ENCODE data around the gene GCNT2.
"Not testable (repeated sequence)": the region's sequence is repeated elsewhere in the genome, so short reads cannot be mapped to it uniquely, and the experiment has no call there.

GCNT2 gene

GRCh38 chr6:10552270-10552810 is 31.2 kb downstream of the GCNT2 start:
- no peak for DNase-seq

- DNase-seq: no peak
Measured at GRCh38 chr6:10553871-10554270, 32.7 kb downstream of the GCNT2 start.

GRCh38 chr6:10554826-10555225 is 33.7 kb downstream of the GCNT2 start:
- no peak for DNase-seq

GRCh38 chr6:10555625-10556309 is 34.6 kb downstream of the GCNT2 start:
- DNase-seq: no peak

GRCh38 chr6:10556589-10556988 is 35.4 kb downstream of the GCNT2 start:
- no peak for DNase-seq

GRCh38 chr6:10556992-10557391 is 35.8 kb downstream of the GCNT2 start:
- DNase-seq: no peak

GRCh38 chr6:10557913-10558312 is 36.8 kb downstream of the GCNT2 start:
- no peak for DNase-seq

GRCh38 chr6:10558565-10558964 is 37.4 kb downstream of the GCNT2 start:
- DNase-seq: no peak

GRCh38 chr6:10559522-10560152 is 38.5 kb downstream of the GCNT2 start:
- DNase-seq: no peak

- no peak for DNase-seq
Measured at GRCh38 chr6:10561611-10562199, 40.6 kb downstream of the GCNT2 start.

- DNase-seq: no peak
Measured at GRCh38 chr6:10564975-10565673, 44.0 kb downstream of the GCNT2 start.

GRCh38 chr6:10565913-10566312 is 44.8 kb downstream of the GCNT2 start:
- DNase-seq: no peak

GRCh38 chr6:10567256-10568026 is 46.3 kb downstream of the GCNT2 start:
- DNase-seq: no peak

GRCh38 chr6:10569392-10570127 is 48.4 kb downstream of the GCNT2 start:
- DNase-seq: no peak

- DNase-seq: not testable (repeated sequence)
Measured at GRCh38 chr6:10575519-10575918, 54.4 kb downstream of the GCNT2 start.

GRCh38 chr6:10576226-10576625 is 55.1 kb downstream of the GCNT2 start:
- DNase-seq: no peak

GRCh38 chr6:10577112-10577511 is 56.0 kb downstream of the GCNT2 start:
- DNase-seq: no peak

- DNase-seq: no peak
Measured at GRCh38 chr6:10578723-10579122, 57.6 kb downstream of the GCNT2 start.

GRCh38 chr6:10579803-10580202 is 58.7 kb downstream of the GCNT2 start:
- DNase-seq: no peak

GRCh38 chr6:10580570-10580969 is 59.4 kb downstream of the GCNT2 start:
- no peak for DNase-seq

- DNase-seq: not testable (repeated sequence)
Measured at GRCh38 chr6:10581402-10581801, 60.3 kb downstream of the GCNT2 start.
